Panc1 (cell line): ENCODE data around the gene GM2A. TPM values are rescaled to one million over a fixed set of nuclear protein-coding genes. Genes with fewer than 3 reads are reported as not detected.
"Not testable (repeated sequence)": the region's sequence is repeated elsewhere in the genome, so short reads cannot be mapped to it uniquely, and the experiment has no call there.

ENCODE experiments used
- ATAC-seq: fragments of 200-7000 bp; cut with Tn5 transposase; 2 replicates; pipeline ENCODE4 v1.9.1; 2020; ENCODE audit warnings: mild to moderate bottlenecking, moderate library complexity
- BruUV-seq: library from RNA; stranded (reverse); fragments of 400-500 nt; replicated peaks from 2 replicates; lab custom pipeline; 2021; lab: Mats Ljungman, UMichigan
- CTCF ChIA-PET: fragments of 300-600 bp; sonication (Branson Sonifier 250); formaldehyde crosslinking; loops from one replicate; lab custom pipeline; 2022; ENCODE audit warnings: antibody characterized with exemption; lab: Charles Lee
- POLR2A ChIA-PET: fragments of 300-600 bp; sonication (Branson Sonifier 250); formaldehyde crosslinking; loops from one replicate; lab custom pipeline; 2022; ENCODE audit warnings: antibody characterized with exemption; lab: Charles Lee
- DNase-seq: peaks from one replicate; pipeline ENCODE4 v3.0.0-alpha.2; 2010; ENCODE audit warnings: low read depth, low spot score
- H3K27ac ChIP-seq: 2 replicates; pipeline ENCODE4 v1.5.1; 2011; ENCODE audit warnings: mild to moderate bottlenecking, low read length, inconsistent platforms
- H3K27me3 ChIP-seq: fragments of 200-500 bp; sonication (Bioruptor generic); 2 replicates; pipeline ENCODE4 v1.6.0; 2014; ENCODE audit warnings: low read length, inconsistent platforms; ENCODE audit not compliant: control insufficient read depth, insufficient read depth
- H3K36me3 ChIP-seq: fragments of 200-500 bp; sonication (Bioruptor generic); 2 replicates; pipeline ENCODE4 v1.5.1; 2014; ENCODE audit warnings: inconsistent platforms, mild to moderate bottlenecking, low read length, moderate library complexity; ENCODE audit not compliant: control insufficient read depth, insufficient read depth
- H3K4me1 ChIP-seq: 2 replicates; pipeline ENCODE4 v1.5.1; 2011; ENCODE audit warnings: inconsistent platforms, mild to moderate bottlenecking, low read length, moderate library complexity; ENCODE audit not compliant: control insufficient read depth, insufficient read depth
- H3K4me3 ChIP-seq, 2 experiments: 2 replicates each; pipeline ENCODE4 v1.5.1; 2011 to 2012; ENCODE audit warnings: low read depth in 2 of 2, low read length in 2 of 2, mild to moderate bottlenecking in 2 of 2, inconsistent platforms in 1 of 2, moderate library complexity in 1 of 2
- H3K9me3 ChIP-seq: fragments of 200-500 bp; sonication (Bioruptor generic); 2 replicates; pipeline ENCODE4 v1.5.1; 2014; ENCODE audit warnings: low read depth, mild to moderate bottlenecking, inconsistent platforms, low read length, moderate library complexity; ENCODE audit not compliant: control insufficient read depth, insufficient read depth
- POLR2AphosphoS5 ChIP-seq: IDR thresholded peaks from 2 replicates; pipeline ENCODE4 v1.6.1; 2012; ENCODE audit warnings: mild to moderate bottlenecking, low read depth, low read length, moderate library complexity
- SIN3A ChIP-seq: IDR thresholded peaks from 2 replicates; pipeline ENCODE4 v1.6.1; 2012; ENCODE audit warnings: low read depth, mild to moderate bottlenecking, low read length, moderate library complexity, borderline replicate concordance; ENCODE audit not compliant: insufficient read depth
- TCF7L2 ChIP-seq: IDR thresholded peaks from 2 replicates; pipeline ENCODE4 v1.6.1; 2011; ENCODE audit warnings: mild to moderate bottlenecking, low read depth, low read length, inconsistent platforms
- in situ Hi-C: cut with HindIII; loops from 2 replicates; pipeline ENCODE4 v1.10.0; 2016; ENCODE audit warnings: low sequenced_read_pairs, low pct_unique_long_range_greater_than_20kb
- intact Hi-C: fragments of 100-400 bp; cut with micrococcal nuclease; formaldehyde crosslinking; loops from one replicate; pipeline ENCODE4 v1.10.0; 2022; ENCODE audit not compliant: unreplicated experiment
- total RNA-seq: library from RNA; stranded (reverse); gene quantifications from one replicate; pipeline ENCODE4 v1.2.1, GENCODE V29; 2021; ENCODE audit not compliant: unreplicated experiment
- TF ChIP-seq, protein P1 (sequence below), 2 experiments: IDR thresholded peaks; 2 replicates each; pipeline ENCODE4 v1.6.1; 2011 to 2012; ENCODE audit warnings: low read depth in 2 of 2, control low read depth in 1 of 2, low read length in 1 of 2, mild to moderate bottlenecking in 1 of 2, moderate library complexity in 1 of 2; ENCODE audit not compliant: insufficient read depth in 1 of 2
- TF ChIP-seq, protein P2 (sequence below): fragments of 450-650 bp; IDR thresholded peaks from 2 replicates; pipeline ENCODE4 v1.5.1; 2017; ENCODE audit warnings: mild to moderate bottlenecking

Gene GM2A
- total RNA-seq, 1 experiment from 2014 or later, result 40.7 TPM

DNA sequence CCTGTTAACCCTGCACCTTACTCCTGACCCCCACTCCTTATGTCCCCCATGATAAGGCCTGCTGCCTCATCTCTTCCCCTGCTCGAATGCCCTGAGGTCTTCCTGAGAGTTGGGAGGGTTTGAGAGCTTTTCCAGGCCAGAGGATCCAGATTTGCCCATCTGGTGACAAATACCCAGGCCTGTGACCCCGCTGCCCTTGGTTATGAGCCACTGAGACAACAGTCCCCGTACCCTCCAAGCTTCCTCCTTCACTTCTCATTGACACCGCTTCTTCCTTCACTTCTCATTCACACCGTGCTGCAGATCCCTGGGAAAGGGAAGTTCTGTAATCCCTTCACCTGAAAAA, 593 bp downstream of the GM2A start:
- in situ Hi-C loops (no loop called here), intact Hi-C loops (no loop called here)
- Histone ChIP-seq H3K27me3 (no peaks in the 10 kb centered on the region), H3K36me3 (no peaks in the 10 kb centered on the region; the same call in 1 of the 2 replicates), H3K4me3 (peak overlapping the region; percentile 92 to 96), H3K4me1 (peaks cover 10% of the 10 kb centered on the region; the same call in 1 of the 2 replicates), H3K27ac (peak overlapping the region; percentile 88), H3K9me3 (no peaks in the 10 kb centered on the region)
- DNase-seq (no peak), ATAC-seq (no peak)
- TF ChIP-seq POLR2AphosphoS5 (no peak), SIN3A (no peak), TCF7L2 (no peak)
- TF ChIP-seq, protein P1, sequence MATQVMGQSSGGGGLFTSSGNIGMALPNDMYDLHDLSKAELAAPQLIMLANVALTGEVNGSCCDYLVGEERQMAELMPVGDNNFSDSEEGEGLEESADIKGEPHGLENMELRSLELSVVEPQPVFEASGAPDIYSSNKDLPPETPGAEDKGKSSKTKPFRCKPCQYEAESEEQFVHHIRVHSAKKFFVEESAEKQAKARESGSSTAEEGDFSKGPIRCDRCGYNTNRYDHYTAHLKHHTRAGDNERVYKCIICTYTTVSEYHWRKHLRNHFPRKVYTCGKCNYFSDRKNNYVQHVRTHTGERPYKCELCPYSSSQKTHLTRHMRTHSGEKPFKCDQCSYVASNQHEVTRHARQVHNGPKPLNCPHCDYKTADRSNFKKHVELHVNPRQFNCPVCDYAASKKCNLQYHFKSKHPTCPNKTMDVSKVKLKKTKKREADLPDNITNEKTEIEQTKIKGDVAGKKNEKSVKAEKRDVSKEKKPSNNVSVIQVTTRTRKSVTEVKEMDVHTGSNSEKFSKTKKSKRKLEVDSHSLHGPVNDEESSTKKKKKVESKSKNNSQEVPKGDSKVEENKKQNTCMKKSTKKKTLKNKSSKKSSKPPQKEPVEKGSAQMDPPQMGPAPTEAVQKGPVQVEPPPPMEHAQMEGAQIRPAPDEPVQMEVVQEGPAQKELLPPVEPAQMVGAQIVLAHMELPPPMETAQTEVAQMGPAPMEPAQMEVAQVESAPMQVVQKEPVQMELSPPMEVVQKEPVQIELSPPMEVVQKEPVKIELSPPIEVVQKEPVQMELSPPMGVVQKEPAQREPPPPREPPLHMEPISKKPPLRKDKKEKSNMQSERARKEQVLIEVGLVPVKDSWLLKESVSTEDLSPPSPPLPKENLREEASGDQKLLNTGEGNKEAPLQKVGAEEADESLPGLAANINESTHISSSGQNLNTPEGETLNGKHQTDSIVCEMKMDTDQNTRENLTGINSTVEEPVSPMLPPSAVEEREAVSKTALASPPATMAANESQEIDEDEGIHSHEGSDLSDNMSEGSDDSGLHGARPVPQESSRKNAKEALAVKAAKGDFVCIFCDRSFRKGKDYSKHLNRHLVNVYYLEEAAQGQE (IDR thresholded peaks at IDR 0.05; ENCODE audit: insufficient read depth in 1 of 2, low read depth in 2 of 2, low read length in 1 of 2), result no peak
- TF ChIP-seq, protein P2, sequence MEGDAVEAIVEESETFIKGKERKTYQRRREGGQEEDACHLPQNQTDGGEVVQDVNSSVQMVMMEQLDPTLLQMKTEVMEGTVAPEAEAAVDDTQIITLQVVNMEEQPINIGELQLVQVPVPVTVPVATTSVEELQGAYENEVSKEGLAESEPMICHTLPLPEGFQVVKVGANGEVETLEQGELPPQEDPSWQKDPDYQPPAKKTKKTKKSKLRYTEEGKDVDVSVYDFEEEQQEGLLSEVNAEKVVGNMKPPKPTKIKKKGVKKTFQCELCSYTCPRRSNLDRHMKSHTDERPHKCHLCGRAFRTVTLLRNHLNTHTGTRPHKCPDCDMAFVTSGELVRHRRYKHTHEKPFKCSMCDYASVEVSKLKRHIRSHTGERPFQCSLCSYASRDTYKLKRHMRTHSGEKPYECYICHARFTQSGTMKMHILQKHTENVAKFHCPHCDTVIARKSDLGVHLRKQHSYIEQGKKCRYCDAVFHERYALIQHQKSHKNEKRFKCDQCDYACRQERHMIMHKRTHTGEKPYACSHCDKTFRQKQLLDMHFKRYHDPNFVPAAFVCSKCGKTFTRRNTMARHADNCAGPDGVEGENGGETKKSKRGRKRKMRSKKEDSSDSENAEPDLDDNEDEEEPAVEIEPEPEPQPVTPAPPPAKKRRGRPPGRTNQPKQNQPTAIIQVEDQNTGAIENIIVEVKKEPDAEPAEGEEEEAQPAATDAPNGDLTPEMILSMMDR, result no peak
- ChIA-PET CTCF (interaction anchor here (0.7 kb wide), 1 partner anchor 14 kb away, joined by 3 read pairs; no protein-coding TSS in a partner anchor), POLR2A (no interaction called here)
- BruUV-seq, result no TSS peak

DNA sequence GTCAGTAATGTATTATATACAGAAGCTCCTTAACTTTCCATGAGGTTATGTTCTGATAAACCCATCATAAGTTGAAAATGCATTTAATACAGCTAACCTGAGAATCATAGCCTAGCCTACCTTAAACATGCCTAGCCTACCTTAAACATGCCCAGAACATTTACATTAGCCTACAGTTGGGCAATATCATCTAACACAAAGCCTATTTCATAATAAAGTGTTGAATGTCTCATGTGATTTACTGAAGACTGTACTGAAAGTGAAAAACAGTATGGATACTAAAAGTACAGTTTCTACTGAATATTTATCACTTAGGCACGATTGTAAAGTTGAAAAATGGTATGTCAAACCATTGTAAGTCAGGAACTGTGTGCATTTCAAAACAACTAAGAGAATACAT, 1.6 kb downstream of the GM2A start:
- Histone ChIP-seq H3K4me3 (no peak overlapping the region), H3K9me3 (no peaks in the 10 kb centered on the region), H3K27ac (no peak overlapping the region), H3K36me3 (no peaks in the 10 kb centered on the region; the same call in 1 of the 2 replicates), H3K27me3 (no peaks in the 10 kb centered on the region), H3K4me1 (peaks cover 10% of the 10 kb centered on the region; the same call in 1 of the 2 replicates)
- in situ Hi-C loops (no loop called here), intact Hi-C loops (no loop called here)
- ChIA-PET POLR2A (no interaction called here), CTCF (no interaction called here)
- no peak for DNase-seq
- ATAC-seq, result no peak
- no TSS peak for BruUV-seq
- TF ChIP-seq, protein P1 (IDR thresholded peaks at IDR 0.05; ENCODE audit: insufficient read depth in 1 of 2, low read depth in 2 of 2, low read length in 1 of 2), result no peak
- TF ChIP-seq POLR2AphosphoS5 (no peak), SIN3A (no peak), TCF7L2 (no peak)
- TF ChIP-seq, protein P2, result no peak

DNA sequence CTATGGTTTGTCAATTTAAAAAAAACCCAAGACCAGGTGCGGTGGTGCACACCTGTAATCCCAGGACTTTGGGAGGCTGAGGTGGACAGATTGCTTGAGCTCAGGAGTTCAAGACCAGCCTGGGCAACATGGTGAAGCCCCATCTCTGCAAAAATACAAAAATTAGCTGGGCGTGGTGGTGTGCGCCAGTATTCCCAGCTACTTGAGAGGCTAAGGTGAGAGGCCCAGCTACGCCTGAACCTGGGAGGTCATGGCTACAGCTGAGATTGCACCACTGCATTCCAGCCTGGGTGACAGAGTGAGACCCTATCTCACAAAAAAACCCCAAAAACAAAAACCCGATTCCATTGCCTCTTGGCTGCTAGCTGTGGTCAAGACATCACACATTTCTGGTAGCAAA, 2.0 kb downstream of the GM2A start:
- in situ Hi-C loops, H3K9me3 ChIP-seq, CTCF ChIA-PET, H3K4me3 ChIP-seq, intact Hi-C loops, DNase-seq, H3K36me3 ChIP-seq, POLR2A ChIA-PET, ATAC-seq, H3K27ac ChIP-seq, H3K27me3 ChIP-seq, BruUV-seq: not testable (repeated sequence)
- peaks cover 10% of the 10 kb centered on the region; the same call in 1 of the 2 replicates for H3K4me1 ChIP-seq
